ENCODE results near the gene RPUSD1.
"Not testable (repeated sequence)": the region's sequence is repeated elsewhere in the genome, so short reads cannot be mapped to it uniquely, and the experiment has no call there.

RPUSD1 gene

DNA sequence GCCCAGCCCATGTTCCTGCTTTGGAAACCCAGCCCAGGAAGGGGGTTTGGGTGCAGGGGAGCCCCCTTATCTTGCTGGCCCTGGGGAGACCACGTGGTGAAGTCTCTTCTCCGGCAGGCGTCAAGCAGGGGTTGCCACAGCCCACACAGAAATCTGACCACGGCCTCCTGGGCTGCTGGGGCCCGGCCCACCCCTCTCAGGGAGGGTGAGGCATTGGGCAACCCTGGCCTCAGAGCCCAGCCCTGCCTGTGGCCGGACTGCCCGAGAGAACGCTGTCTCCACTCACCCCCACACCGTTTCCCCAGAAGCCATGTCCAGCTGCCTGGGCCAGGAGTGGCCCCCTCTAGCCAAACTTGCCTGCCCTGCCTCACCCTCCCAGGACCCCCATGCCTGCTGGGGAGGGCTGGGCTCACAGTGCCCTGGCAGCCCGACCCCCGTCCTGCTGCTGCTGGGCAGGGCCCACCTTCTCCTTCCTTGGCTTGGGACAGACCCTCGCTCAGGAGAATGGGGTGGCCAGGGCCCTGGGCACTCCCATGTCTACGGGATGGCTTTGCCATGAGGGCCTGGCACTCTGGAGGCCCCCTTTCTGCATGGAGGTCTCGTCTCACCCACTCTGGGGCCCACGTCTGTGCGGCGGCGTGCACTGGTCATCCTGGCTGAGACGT is 6.7 kb downstream of the RPUSD1 start:
- no peak for DNase-seq

DNA sequence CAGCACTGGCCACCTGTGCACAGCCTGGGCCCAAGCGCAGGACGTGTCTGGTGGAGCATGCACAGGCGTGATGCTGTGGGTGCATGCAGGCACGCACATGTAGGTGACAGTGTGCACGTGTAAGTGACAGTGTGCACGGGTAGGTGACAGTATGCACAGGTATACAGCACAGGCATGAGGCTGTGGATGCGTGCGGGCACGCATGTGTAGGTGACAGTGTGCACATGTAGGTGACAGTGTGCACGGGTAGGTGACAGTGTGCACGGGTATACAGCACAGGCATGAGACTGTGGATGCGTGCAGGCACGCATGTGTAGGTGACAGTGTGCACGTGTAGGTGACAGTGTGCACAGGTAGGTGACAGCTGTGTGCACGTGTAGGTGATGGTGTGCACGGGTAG is 7.9 kb downstream of the RPUSD1 start:
- DNase-seq: no peak

DNA sequence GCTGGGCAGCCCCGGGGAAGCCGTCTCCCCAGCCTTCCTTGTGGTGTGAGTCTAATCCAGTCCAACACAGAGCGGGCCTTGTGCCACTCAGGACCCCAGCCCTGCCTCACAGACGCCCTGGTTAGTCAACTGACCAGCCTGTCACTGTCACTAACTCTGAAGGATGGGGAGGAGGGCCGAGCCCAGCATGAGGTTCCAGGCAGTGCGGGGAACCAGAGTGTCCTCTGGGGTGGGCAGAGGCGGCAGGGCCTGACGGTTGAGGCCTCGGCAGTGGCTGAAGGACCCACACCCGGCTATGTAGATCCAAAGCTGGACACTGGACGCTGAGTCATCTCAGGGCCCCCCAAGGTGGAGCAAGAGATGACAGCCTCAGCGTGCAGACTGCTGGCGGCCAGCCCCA is 8.6 kb downstream of the RPUSD1 start:
- no peak for DNase-seq

DNA sequence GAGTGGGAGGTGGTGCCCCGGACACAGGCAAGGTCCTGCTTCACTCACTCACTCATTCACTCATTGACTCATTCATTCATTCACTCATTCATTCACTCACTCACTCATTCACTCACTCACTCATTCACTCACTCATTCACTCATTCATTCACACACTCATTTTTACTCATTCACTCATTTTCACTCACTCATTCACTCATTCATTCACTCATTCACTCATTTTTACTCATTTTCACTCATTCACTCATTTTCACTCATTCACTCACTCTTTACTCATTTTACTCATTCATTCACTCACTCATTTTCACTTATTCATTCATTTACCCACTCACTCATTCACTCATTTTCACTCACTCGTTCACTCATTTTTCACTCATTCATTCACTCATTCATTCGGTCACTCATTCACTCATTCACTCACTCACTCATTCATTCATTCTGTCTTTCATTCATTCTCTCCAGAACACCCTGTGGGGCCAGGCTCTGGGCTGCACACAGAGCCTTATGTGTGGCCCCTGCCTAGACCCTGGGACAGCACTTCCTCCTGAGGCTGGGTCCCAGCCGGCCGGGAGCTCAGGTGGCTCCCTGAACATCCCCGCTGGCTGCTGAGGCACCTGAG is 9.2 kb downstream of the RPUSD1 start:
- DNase-seq: no peak

DNA sequence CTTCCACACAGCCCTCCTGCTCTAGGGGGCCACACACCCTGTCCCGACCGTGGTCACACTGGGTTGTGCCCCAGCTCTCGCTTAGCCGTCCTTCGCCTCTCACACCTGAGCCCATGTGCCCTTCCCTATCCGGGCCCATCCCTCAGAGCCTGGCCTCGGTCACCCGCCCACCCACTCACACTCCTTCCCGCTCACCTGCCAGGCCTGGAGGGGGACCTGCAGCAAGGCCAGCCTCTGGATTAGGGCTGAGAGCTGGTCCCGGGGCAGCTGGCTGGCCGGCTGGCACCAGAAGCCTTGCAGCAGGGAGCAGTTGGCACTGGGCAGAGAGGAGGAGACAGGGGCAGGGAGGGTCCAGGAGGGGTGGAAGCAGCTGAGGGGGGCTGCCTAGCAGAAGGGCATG is 9.7 kb downstream of the RPUSD1 start:
- no peak for DNase-seq

DNA sequence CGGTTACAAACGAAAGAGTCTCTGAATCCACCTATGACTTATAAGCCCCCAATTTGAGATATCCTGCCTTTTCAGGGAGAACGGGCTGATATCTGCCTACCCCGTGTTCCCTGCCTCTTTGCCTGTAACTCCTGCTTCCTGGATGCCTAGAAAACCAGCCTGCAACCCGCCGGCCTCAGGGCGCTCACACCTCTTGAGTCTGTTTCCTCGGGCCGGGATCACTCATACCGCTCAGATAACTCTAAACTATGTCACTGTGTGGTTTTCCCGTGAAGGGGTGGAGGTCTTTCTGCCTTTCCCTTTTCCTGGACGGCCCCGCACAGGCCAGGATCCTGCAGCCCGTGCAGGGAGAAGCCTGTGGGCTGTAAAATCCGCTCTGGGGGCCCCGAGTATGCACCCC is 10.4 kb downstream of the RPUSD1 start:
- no peak for DNase-seq

DNA sequence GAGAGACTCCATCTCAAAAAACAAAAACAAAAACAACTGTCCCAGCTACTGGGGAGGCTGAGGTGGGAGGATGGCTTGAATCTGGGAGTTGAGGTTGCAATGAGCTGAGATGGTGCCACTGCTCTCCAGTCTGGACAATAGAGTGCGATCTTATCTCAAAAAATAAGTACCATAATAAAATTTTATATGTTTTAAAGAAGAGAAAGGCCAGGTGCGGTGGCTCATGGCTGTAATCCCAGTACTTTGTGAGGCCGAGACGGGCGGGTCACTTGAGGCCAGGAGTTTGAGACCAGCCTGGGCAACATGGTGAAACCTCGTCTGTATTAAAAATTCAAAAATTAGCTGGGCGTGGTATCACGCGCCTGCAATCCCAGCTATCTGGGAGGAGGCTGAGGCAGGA is 11.4 kb downstream of the RPUSD1 start:
- DNase-seq: no peak

DNA sequence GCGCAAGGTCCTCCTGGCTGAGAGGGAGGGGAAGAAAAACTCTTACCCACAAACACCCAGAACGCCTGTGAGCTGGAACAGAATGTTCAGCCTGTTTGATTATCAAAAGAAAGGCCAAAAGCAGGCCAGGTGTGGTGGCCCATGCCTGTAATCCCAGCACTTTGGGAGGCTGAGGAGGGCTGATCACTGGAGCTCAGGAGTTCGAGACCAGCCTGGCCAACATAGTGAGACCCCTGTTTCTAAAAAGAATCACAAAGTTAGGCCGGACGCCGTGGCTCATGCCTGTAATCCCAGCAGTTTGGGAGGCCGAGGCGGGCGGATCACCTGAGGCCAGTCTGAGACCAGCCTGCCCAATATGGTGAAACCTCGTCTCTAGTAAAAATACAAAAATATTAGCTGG is 11.9 kb downstream of the RPUSD1 start:
- not testable (repeated sequence) for DNase-seq

DNA sequence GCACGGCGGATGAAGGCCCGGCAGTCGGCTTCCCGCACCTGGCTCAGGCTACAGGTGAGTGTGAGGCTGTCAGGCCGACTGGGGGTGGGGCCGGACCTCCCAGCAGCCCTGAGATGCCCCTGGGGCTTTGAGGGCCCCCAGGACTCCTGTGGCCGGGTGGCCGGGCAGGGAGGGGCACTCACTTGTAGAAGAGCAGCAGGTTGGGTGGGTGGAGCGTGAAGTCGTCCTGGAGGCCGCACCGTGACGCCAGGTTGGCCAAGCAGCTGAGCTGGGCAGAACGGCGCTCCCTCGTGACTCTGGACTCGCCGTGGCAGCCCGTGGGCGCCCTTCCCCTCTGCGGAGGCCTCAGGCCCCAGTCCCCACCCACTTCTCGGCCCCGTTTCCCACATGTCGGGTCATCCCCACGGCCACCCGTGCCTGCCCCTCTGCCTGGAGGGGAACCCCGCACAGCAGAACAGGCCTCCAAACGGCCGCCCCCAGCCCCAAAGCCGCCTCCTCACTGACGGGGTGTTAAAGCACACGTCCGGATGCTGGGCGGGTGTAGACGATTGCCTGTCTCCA is 12.9 kb downstream of the RPUSD1 start:
- DNase-seq: no peak

DNA sequence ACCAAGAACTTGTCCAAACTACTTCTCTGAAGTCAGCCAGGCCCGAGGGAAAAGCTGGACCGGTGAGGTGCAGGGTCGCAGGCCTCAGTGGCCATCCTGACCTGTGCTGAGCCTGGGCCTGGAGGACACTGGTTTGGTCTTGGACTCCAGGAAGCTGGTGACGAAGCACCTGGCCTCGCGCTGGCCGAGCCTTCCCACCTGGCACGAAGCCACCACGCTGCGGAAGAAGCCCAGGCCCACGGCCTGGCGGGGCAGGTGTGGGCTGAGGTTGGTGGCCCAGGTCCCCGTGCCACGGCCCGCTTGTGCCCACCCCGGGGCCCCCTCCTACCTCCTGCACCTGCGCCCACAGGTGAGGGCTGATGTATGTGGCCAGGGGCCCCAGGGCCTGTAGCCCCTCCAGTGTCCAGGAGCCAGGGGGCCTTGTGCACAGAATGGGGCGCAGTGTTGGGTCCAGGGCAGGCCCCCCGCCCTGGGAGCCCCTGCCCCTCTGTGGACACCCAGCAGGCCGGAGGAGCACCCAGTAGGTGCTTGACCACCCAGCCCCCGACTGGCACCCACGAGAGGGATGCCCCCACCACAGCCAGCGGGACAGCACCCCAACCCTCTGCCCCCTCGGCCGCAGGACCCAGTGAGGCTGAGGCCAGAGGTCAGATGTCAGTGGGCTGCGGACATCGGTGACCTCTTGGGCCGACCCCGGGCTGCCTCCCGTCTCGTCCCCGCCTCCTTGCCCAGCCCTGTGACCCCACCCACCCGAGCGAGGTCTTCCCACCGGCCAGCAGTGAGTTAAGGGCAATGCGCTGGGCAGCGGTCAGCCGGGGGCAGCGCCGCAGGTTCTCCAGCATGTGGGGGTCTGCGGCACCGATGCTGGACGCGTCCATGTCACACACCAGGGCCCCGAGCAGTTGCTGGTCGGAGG is 13.8 kb downstream of the RPUSD1 start:
- DNase-seq: no peak

DNA sequence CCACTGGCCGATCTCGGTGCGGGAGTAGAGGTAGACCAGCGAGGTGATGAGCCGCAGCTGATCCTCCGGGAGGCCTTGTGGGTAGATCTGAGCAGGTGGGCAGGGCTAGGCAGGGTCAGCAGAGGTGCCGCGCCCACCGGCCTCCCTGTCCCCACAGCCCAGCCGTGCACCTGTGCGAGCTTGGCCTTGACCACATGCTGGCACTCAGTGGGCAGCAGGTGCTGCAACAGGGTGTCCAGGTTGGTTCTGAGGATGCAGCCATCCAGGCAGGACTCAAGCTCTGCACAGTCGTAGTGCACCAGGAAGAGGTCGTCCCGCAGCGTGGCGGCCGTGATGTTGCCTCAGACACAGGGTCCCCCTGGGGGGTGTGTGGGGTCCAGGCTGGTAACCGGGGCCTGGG is 15.2 kb downstream of the RPUSD1 start:
- DNase-seq: no peak

DNA sequence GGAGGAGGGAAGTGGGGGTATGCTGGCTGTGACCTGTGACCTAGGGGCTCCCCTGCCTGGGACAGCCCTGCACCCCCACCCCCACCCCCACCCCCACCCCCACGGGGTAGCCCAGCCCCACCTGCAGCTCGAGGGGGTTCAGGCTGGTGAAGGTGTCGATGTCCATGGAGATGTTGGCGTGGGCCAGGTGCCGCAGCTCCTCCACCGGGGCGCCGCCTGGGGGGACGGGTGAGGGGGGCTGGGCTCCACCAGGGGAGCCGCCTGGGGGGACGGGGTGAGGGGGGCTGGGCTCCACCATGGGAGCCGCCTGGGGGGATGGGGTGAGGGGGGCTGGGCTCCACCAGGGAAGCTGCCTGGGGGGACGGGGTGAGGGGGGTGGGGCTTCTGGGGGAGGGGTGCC is 17.8 kb downstream of the RPUSD1 start:
- DNase-seq: no peak

DNA sequence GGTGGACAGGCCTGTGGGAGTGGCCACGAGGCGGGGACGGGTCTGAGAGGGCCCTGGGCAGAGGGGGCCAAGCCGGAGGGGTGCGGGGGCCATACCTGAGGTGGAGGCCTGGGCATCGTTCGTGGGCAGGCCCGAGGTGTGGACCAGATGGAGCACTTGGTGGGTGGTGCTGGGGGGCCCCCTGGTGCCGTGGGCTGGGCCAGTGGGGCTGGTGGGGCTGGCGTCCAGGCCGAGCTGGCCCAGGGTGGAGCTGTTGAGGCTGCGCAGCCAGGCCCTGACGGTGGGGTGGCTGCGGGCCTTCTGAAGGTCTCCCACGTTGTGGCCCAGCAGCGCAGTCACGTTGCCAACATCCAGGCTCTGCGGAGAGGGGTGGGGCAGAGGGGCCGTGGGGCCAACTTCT is 18.2 kb downstream of the RPUSD1 start:
- DNase-seq: no peak

DNA sequence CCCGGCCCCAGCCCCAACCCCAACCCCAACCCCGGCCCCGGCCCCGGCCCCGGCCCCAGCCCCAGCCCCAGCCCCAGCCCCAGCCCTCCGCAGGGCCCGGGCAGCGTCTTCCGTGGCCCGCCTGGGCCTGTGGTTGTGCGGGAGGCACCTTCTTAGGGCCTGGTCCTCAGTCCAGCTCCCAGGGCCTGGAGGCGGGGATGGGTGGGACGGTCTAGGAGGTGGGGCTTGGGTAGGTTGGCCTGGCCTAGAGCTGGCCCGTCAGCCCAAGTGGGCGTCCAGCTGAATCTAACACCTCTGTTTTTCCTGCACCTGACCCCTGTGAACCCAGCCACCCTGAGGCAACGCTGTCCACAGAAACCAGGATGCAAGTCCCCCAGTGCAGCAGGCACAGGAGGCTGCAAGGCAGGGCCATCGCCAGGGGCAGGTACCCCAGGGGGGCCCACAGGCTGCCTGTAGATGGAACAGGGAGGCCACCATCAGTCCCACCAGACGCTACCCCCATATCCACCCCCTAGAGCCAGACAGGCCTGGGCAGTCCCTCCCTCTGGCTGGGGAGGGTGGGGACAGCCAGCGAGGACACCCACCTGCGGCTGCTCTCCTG is 18.9 kb downstream of the RPUSD1 start:
- no peak for DNase-seq

DNA sequence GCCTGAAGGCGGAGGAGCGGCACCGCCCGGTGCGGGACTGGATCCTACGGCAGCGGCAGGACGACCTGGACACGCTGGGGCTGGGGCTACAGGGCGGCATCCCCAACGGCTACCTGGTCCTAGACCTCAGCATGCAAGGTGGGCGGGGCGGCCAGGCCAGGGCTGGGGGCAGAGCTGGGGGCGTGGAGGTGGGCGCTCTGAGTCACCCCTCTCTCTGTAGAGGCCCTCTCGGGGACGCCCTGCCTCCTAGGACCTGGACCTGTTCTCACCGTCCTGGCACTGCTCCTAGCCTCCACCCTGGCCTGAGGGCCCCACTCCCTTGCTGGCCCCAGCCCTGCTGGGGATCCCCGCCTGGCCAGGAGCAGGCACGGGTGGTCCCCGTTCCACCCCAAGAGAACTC is 19.8 kb downstream of the RPUSD1 start:
- no peak for DNase-seq

DNA sequence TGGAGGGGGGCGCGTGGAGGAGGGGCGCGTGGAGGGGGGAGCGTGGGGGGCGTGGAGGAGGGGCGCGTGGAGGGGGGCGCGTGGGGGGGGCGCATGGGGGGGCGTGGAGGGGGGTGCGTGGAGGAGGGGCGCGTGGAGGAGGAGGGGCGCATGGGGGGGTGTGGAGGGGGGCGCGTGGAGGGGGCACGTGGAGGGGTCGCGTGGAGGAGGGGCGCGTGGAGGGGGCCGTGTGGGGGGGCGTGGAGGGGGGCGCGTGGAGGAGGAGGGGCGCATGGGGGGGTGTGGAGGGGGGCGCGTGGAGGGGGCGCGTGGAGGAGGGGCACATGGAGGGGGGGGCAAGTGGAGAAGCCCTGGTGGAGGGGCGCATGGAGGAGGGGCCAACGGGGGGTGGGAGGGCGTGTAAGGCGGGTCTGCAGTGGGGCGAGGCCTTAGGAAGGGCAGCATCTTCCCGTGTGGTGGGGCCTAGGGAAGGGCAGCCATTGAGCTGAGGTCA is 20.4 kb downstream of the RPUSD1 start:
- DNase-seq: no peak

DNA sequence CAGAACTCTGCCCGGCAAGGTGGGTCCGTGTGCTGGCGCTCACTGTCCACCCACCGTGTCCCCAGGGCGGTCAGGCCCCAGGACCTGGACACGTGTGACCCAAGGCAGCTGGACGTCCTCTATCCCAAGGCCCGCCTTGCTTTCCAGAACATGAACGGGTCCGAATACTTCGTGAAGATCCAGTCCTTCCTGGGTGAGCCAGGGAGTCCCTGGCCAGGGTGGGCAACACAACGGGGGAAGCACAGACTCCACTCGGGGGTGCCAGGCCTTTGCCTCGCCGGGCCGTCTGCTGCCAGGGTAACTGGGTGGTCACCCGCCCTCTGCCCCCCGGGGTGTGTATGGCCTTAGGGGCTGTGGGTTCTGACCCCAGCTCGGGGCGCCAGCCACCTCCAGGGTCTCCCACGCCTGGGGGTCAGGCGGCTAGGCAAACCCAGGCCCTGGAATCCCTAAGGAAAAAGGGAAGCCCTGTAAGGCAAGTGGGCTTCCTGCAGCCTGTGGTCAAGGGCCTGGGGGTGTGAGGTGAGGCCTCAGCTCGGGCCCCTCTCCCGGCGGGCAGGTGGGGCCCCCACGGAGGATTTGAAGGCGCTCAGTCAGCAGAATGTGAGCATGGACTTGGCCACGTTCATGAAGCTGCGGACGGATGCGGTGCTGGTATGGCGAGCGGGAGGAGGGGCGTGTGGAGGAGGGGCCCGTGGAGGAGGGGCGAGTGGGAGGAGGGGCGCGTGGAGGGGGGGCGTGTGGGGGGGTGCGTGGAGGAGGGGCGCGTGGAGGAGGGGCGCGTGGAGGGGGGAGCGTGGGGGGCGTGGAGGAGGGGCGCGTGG is 21.2 kb downstream of the RPUSD1 start:
- DNase-seq: no peak

DNA sequence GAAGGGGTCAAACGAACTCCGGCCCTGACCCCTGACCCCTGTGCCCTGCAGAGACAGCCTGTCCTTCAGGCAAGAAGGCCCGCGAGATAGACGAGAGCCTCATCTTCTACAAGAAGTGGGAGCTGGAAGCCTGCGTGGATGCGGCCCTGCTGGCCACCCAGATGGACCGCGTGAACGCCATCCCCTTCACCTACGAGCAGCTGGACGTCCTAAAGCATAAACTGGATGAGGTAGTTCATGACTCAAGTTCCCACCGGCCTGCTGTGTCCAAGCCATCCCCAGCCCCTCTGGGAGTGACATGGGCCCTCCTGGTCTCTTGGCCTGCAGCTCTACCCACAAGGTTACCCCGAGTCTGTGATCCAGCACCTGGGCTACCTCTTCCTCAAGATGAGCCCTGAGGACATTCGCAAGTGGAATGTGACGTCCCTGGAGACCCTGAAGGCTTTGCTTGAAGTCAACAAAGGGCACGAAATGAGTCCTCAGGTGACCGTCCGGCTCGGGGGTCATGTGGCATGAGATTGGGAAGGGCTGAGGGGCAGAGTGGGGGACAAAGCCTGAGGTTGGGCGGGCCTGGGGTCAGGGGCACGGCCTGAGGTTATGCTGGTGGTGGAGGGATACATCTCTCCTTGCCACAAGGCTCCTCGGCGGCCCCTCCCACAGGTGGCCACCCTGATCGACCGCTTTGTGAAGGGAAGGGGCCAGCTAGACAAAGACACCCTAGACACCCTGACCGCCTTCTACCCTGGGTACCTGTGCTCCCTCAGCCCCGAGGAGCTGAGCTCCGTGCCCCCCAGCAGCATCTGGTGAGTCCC is 22.0 kb downstream of the RPUSD1 start:
- DNase-seq: no peak

DNA sequence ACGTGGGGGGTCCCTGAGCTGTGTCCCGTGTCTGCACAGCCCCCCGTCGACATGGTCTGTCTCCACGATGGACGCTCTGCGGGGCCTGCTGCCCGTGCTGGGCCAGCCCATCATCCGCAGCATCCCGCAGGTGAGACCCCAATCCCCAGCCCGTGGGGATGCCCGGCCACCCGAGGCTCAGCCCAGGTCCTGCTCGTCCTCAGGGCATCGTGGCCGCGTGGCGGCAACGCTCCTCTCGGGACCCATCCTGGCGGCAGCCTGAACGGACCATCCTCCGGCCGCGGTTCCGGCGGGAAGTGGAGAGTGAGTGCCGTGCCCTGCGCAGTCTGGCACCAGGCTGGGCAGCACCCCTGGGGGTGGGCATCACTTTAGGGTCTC is 22.7 kb downstream of the RPUSD1 start:
- DNase-seq: no peak

DNA sequence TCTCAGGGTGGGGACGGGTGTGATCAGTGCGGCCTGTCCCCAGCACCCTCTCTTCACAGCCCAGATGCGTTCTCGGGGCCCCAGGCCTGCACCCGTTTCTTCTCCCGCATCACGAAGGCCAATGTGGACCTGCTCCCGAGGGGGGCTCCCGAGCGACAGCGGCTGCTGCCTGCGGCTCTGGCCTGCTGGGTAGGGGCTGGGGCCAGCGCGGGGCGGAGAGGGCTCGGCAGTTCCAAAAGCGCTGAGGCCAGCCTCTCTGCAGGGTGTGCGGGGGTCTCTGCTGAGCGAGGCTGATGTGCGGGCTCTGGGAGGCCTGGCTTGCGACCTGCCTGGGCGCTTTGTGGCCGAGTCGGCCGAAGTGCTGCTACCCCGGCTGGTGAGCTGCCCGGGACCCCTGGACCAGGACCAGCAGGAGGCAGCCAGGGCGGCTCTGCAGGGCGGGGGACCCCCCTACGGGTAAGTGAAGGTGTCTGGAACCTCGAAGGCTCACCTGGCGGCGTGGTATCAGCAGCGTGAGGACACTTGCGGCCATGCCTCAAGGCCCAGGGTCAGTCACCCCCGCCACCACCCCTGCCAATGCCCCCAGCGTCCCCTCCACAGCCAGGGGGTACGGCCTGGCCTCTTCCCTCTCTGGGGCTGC is 23.2 kb downstream of the RPUSD1 start:
- no peak for DNase-seq

Data from stimulated activated naive CD4-positive, alpha-beta T cell treated with Interleukin-2 at 50 U/mL for 16 hours (primary cell).